Activated CD8-positive, alpha-beta memory T cell treated with anti-CD3 and anti-CD28 coated beads for 48 hours (primary cell): ENCODE data around the gene LINGO4.
A peak's percentile ranks its signal among the peaks of the same experiment; 100 is the strongest.

Source experiments
- DNase-seq, 3 experiments: peaks; one replicate each; pipeline ENCODE4 v3.0.0-alpha.2; 2020; ENCODE audit warnings: low read depth in 2 of 3, low spot score in 2 of 3

Gene LINGO4

GRCh38 chr1:151834239-151834638 lies 29.0 kb upstream of the LINGO4 start:
- no peak for DNase-seq

GRCh38 chr1:151833172-151833900 lies 28.1 kb upstream of the LINGO4 start:
- DNase-seq: no peak

GRCh38 chr1:151832318-151832980 lies 27.2 kb upstream of the LINGO4 start:
- DNase-seq: no peak

- DNase-seq: no peak
Measured at GRCh38 chr1:151831605-151832004, 26.4 kb upstream of the LINGO4 start, which contains the start of gene RORC. Gene RORC, minus strand, starts transcription at chr1:151831802. Its CDS starts 38 bp downstream, at chr1:151831764.

GRCh38 chr1:151831256-151831591 lies 26.0 kb upstream of the LINGO4 start:
- no peak for DNase-seq

- DNase-seq: no peak
Measured at GRCh38 chr1:151830055-151830454, 24.8 kb upstream of the LINGO4 start.

- no peak for DNase-seq
Measured at GRCh38 chr1:151829352-151830046, 24.3 kb upstream of the LINGO4 start.

- DNase-seq: no peak
Measured at GRCh38 chr1:151828921-151829320, 23.7 kb upstream of the LINGO4 start.

- no peak for DNase-seq
Measured at GRCh38 chr1:151827853-151828252, 22.6 kb upstream of the LINGO4 start.

GRCh38 chr1:151825751-151826660 lies 20.8 kb upstream of the LINGO4 start:
- peak in 1 of 3 experiments; percentile 26 for DNase-seq

GRCh38 chr1:151825204-151825603 lies 20.0 kb upstream of the LINGO4 start:
- no peak for DNase-seq

- no peak for DNase-seq
Measured at GRCh38 chr1:151823175-151823574, 18.0 kb upstream of the LINGO4 start.

GRCh38 chr1:151822404-151822803 lies 17.2 kb upstream of the LINGO4 start:
- DNase-seq: peak in 1 of 3 experiments; percentile 44

- DNase-seq: no peak
Measured at GRCh38 chr1:151820940-151821339, 15.7 kb upstream of the LINGO4 start.

GRCh38 chr1:151819976-151820623 lies 14.9 kb upstream of the LINGO4 start:
- no peak for DNase-seq

- no peak for DNase-seq
Measured at GRCh38 chr1:151819227-151819835, 14.1 kb upstream of the LINGO4 start.

GRCh38 chr1:151817353-151817730 lies 12.1 kb upstream of the LINGO4 start:
- DNase-seq: no peak

GRCh38 chr1:151816548-151817352 lies 11.5 kb upstream of the LINGO4 start:
- no peak for DNase-seq

- DNase-seq: no peak
Measured at GRCh38 chr1:151815716-151816327, 10.6 kb upstream of the LINGO4 start.
